GM12891 (cell line): ENCODE data around the gene SPTBN4.

ENCODE experiments used
- POLR2A ChIP-seq: IDR thresholded peaks from 2 replicates; pipeline ENCODE4 v1.6.1; 2011; ENCODE audit warnings: low read depth, low read length, control low read depth
- POLR2AphosphoS5 ChIP-seq: IDR thresholded peaks from 2 replicates; pipeline ENCODE4 v1.6.1; 2011; ENCODE audit warnings: low read depth, low read length, control low read depth
- SPI1 ChIP-seq: IDR thresholded peaks from 2 replicates; pipeline ENCODE4 v1.6.1; 2011; ENCODE audit warnings: low read depth, low read length, control low read depth
- TAF1 ChIP-seq: IDR thresholded peaks from 2 replicates; pipeline ENCODE4 v1.6.1; 2011; ENCODE audit warnings: low read depth, low read length, control low read depth

- TF ChIP-seq TAF1 (no peak), POLR2A (no peak), POLR2AphosphoS5 (no peak), SPI1 (no peak)
Observed at GRCh38 chr19:40580619-40581018, 113.8 kb downstream of the SPTBN4 start.
